Spleen (tissue), 11 donors: ENCODE results near the gene NRSN2. TPM values are rescaled to one million over a fixed set of nuclear protein-coding genes. Genes with fewer than 3 reads are reported as not detected.

Experiments used
- DNase-seq: peaks from one replicate; pipeline ENCODE4 v3.0.0-alpha.2; 2020
- H3K27ac ChIP-seq, 8 donors: fragments of 200-600 bp; sonication (generic) in 7 of 8; 1 replicate in 4 of 8; 2 replicates in 4 of 8; pipeline versions ENCODE4 v1.5.0 to v1.8.0; 2016 to 2021; ENCODE audit warnings: inconsistent platforms in 4 of 8, mild to moderate bottlenecking in 4 of 8, moderate library complexity in 1 of 8
- H3K27me3 ChIP-seq, 7 donors: fragments of 200-600 bp; sonication (generic) in 6 of 7; replicated peaks in 1 of 7; 1 replicate in 4 of 7; 2 replicates in 3 of 7; pipeline versions ENCODE4 v1.5.0 to v1.8.0; 2016 to 2021; ENCODE audit warnings: inconsistent platforms in 3 of 7, mild to moderate bottlenecking in 1 of 7
- H3K36me3 ChIP-seq, 6 donors: fragments of 200-600 bp; sonication (generic) in 5 of 6; 1 replicate in 4 of 6; 2 replicates in 2 of 6; pipeline versions ENCODE4 v1.5.0 to v1.8.0; 2016 to 2021; ENCODE audit warnings: inconsistent platforms in 2 of 6
- H3K4me1 ChIP-seq, 6 donors: fragments of 200-600 bp; sonication (generic) in 5 of 6; 1 replicate in 3 of 6; 2 replicates in 3 of 6; pipeline versions ENCODE4 v1.5.0 to v1.8.0; 2016 to 2021; ENCODE audit warnings: inconsistent platforms in 3 of 6
- H3K4me3 ChIP-seq, 8 donors: fragments of 200-600 bp; sonication (generic) in 7 of 8; 1 replicate in 4 of 8; 2 replicates in 4 of 8; pipeline versions ENCODE4 v1.5.0 to v1.8.0; 2016 to 2021; ENCODE audit warnings: inconsistent platforms in 4 of 8, mild to moderate bottlenecking in 4 of 8, moderate library complexity in 2 of 8
- H3K9me3 ChIP-seq, 8 donors: fragments of 200-600 bp; sonication (generic) in 7 of 8; 1 replicate in 4 of 8; 2 replicates in 4 of 8; pipeline versions ENCODE4 v1.5.0 to v1.8.0; 2016 to 2021; ENCODE audit warnings: inconsistent platforms in 4 of 8
- CTCF ChIP-seq, 11 experiments: fragments of 200-600 bp in 7 of 11; fragments of 450-650 bp in 4 of 11; sonication (generic) in 4 of 11; IDR thresholded peaks in 8 of 11; conservative IDR thresholded peaks in 3 of 11; 1 replicate in 7 of 11; 2 replicates in 4 of 11; pipeline versions ENCODE4 v1.4.0 to v1.8.0; 2016 to 2021; ENCODE audit warnings: antibody characterized with exemption in 11 of 11, inconsistent platforms in 4 of 11, mild to moderate bottlenecking in 1 of 11
- POLR2A ChIP-seq, 3 donors: fragments of 450-650 bp; IDR thresholded peaks; one replicate each; pipeline ENCODE4 v1.5.1; 2017; ENCODE audit warnings: antibody characterized with exemption in 3 of 3, mild to moderate bottlenecking in 1 of 3
- POLR2AphosphoS5 ChIP-seq, 3 donors: sonication (generic); formaldehyde crosslinking; IDR thresholded peaks; one replicate each; pipeline ENCODE4 v1.5.1; 2017; ENCODE audit warnings: antibody characterized with exemption in 3 of 3
- WGBS, 5 donors: extraction: QIAGEN DNeasy Blood & Tissue Kit in 3 of 5; methylation state at CpG; one replicate each; pipeline versions ENCODE4 v1.1.5 to v1.1.7; 2013 to 2018; 5-methylcytosine and 5-hydroxymethylcytosine counted together
- intact Hi-C: fragments of 100-400 bp; cut with DNase I; formaldehyde crosslinking; loops from one replicate; pipeline ENCODE4 v1.15.0; 2023; ENCODE audit warnings: low total_unique reads
- polyA plus RNA-seq, 3 donors: library from polyadenylated mRNA; stranded (reverse); fragments of 200-250 nt; gene quantifications; one replicate each; pipeline ENCODE4 v1.2.1, GENCODE V29; 2013
- total RNA-seq, 7 donors: library from RNA; depleted of rRNA in 3 of 7; stranded (reverse); fragments of >200 nt in 3 of 7; fragmentation: NEBNext Ultra II Directional in 4 of 7; extraction: Animal tissue kit (Norgen Biotek cat#: 25700) in 4 of 7; gene quantifications; one replicate each; pipeline versions ENCODE4 v1.1.0 to v1.2.1, GENCODE V29; 2016 to 2021
- donor health status: healthy with polysubstance abuse.
- donor health status: DM: no; HTN: no; CAD: no; lungs with moderate emphysema.
- donor health status: DM: no; HTN: no; CAD: no.
- donor health status: Bipolar disorder and iron deficiency.
- donor health status: healthy.
- donor health status: DM: no; HTN: no; CAD: no.
- donor health status: DM: yes; HTN: yes; CAD: no.

NRSN2 gene
- total and polyA plus RNA-seq, 10 donors = 10.5 to 26.3 (median 16.8) TPM

DNA sequence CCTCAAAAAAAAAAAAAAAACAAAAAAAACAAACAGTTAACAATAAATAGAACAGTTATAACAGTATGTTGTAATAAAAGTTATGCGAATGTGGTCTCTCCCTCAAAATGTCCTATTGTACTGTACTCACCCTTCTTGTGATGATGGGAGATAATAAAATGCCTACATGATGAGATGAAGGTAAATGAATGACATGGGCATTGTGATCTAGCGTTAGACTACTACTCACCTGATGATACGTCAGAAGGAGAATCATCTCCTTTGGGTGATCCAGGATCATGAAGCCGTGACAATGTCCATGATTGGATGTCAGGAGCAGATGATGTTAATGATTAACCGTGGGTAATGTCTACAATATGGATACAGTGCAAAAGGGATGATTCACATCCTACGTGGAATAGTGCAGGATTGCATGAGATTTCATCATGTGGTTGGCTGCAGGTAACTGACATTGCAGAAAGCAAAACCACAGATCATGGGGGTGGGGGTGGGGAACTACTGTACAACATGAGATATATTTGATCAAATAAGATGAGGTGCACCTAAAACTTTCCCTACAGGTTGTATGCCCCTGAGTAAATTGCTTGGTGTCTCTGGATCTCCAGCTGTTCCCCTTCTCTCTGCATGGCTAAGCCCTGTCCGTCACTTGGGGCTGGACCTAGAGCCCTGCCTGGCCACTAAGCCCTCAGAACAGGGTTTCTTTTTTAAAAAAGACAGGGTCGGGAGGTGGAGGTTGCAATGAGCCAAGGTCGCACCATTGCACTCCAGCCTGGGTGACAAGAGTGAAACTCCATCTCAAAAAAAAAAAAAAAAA is 55.0 kb downstream of the NRSN2 start:
- Histone ChIP-seq H3K4me1 (peaks cover 0 to 19% (median 2%) of the 10 kb centered on the region in 6 donors), H3K36me3 (peaks cover 0 to 19% (median 14%) of the 10 kb centered on the region in 6 donors), H3K27ac (no peak overlapping the region), H3K9me3 (no peaks in the 10 kb centered on the region), H3K27me3 (no peaks in the 10 kb centered on the region), H3K4me3 (no peak overlapping the region)
- intact Hi-C loops = no loop called here
- WGBS, 5 donors = 76 to 82% (median 78%) methylated on average over 9 of the region's 9 CpGs
- DNase-seq = peak; percentile 8
- TF ChIP-seq POLR2A (IDR thresholded peaks at IDR 0.05) (no peak), POLR2AphosphoS5 (IDR thresholded peaks at IDR 0.05) (no peak), CTCF (IDR thresholded peaks at IDR 0.05 in 8 of 11, conservative IDR thresholded peaks at IDR 0.05 in 3 of 11) (no peak)

DNA sequence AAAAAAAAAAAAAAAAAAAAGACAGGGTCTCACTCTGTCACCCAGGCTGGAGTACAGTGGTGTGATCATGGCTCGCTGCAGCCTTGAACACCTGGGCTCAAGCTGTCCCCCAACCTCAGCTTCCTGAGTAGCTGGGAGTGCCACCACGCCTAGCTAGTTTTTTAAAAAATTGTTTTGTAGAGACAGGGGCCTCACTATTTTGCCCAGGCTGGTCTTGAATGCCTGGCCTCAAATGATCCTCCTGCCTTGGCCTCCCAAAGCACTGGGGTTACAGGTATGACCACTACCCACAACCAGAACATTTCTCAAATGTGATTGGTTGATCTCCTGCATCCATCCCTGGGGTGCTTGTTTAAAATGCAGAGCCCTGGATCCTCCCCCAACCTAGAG is 55.6 kb downstream of the NRSN2 start:
- Histone ChIP-seq H3K4me1 (peaks cover 0 to 25% (median 8%) of the 10 kb centered on the region in 6 donors), H3K27me3 (no peaks in the 10 kb centered on the region), H3K4me3 (no peak overlapping the region), H3K27ac (no peak overlapping the region), H3K9me3 (no peaks in the 10 kb centered on the region), H3K36me3 (peaks cover 0 to 13% (median 8%) of the 10 kb centered on the region in 6 donors)
- intact Hi-C loops = no loop called here
- TF ChIP-seq POLR2AphosphoS5 (IDR thresholded peaks at IDR 0.05) = no peak
- TF ChIP-seq CTCF (IDR thresholded peaks at IDR 0.05 in 8 of 11, conservative IDR thresholded peaks at IDR 0.05 in 3 of 11) = no peak
- no peak for TF ChIP-seq POLR2A (IDR thresholded peaks at IDR 0.05)
- peak; percentile 15 for DNase-seq
- WGBS, 5 donors = 34 to 67% (median 61%) methylated on average over 2 of the region's 2 CpGs

GRCh38 chr20:402898-403581 is 56.1 kb downstream of the NRSN2 start:
- 85 to 97% (median 93%) methylated on average over 6 of the region's 6 CpGs for WGBS, 5 donors
- Histone ChIP-seq H3K27ac (no peak overlapping the region), H3K27me3 (no peaks in the 10 kb centered on the region), H3K4me1 (peaks cover 0 to 27% (median 9%) of the 10 kb centered on the region in 6 donors), H3K36me3 (peaks cover 0 to 8% (median 2%) of the 10 kb centered on the region in 6 donors), H3K9me3 (no peaks in the 10 kb centered on the region), H3K4me3 (no peak overlapping the region)
- intact Hi-C loops = no loop called here
- no peak for DNase-seq
- no peak for TF ChIP-seq POLR2A (IDR thresholded peaks at IDR 0.05)
- TF ChIP-seq POLR2AphosphoS5 (IDR thresholded peaks at IDR 0.05) = no peak
- no peak for TF ChIP-seq CTCF (IDR thresholded peaks at IDR 0.05 in 8 of 11, conservative IDR thresholded peaks at IDR 0.05 in 3 of 11)

GRCh38 chr20:403582-403957 is 56.7 kb downstream of the NRSN2 start:
- intact Hi-C loops = no loop called here
- TF ChIP-seq CTCF (IDR thresholded peaks at IDR 0.05 in 8 of 11, conservative IDR thresholded peaks at IDR 0.05 in 3 of 11) = no peak
- no peak for TF ChIP-seq POLR2AphosphoS5 (IDR thresholded peaks at IDR 0.05)
- TF ChIP-seq POLR2A (IDR thresholded peaks at IDR 0.05) = no peak
- 94 to 100% (median 95%) methylated on average over 3 of the region's 3 CpGs for WGBS, 5 donors
- Histone ChIP-seq H3K27ac (no peak overlapping the region), H3K4me3 (no peak overlapping the region), H3K36me3 (peaks cover 0 to 3% (median 0%) of the 10 kb centered on the region in 6 donors), H3K9me3 (no peaks in the 10 kb centered on the region), H3K4me1 (peaks cover 0 to 28% (median 11%) of the 10 kb centered on the region in 6 donors), H3K27me3 (no peaks in the 10 kb centered on the region)
- DNase-seq = peak; percentile 21
